Measurements from ENCODE around the gene CTNNA3. TPM values are rescaled to one million over a fixed set of nuclear protein-coding genes. Genes with fewer than 3 reads are reported as not detected.

Gene CTNNA3
- total RNA-seq, 4 donors from 2014 or later = 0.68 to 75.2 (median 1.4) TPM

DNA sequence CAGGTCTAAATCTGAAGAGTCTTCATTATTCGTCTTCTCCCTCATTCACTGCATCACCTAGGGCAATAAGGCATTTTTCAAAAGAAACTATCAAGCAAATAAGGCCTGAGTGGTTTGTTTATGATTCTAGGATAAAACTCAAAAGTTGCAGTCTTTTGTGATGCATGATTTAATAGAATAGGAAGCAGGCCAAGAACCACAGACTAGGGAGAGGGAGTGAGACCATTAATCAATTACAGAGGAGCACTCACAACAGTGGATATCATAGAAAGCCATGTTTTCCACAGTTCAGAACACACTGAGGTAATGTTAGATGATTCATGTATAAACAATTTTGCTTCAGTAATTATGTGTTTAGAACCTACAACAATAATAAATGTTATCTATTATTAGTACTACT is 858.0 kb downstream of the CTNNA3 start:
- in situ Hi-C loops (cut with MboI; ENCODE audit: low pct_ligation_motif_present in 1 of 4, low pct_unique_long_range_greater_than_20kb in 1 of 4, low sequenced_read_pairs in 3 of 4) (no loop called here), intact Hi-C loops (cut with DNase I; ENCODE audit: low total_unique reads) (no loop called here)
- H3K27ac ChIP-seq = no peak overlapping the region
- no peaks in the 10 kb centered on the region for H3K27me3 ChIP-seq
- no peak overlapping the region for H3K4me3 ChIP-seq
- 97 to 100% methylated on average over 1 of the region's 1 CpG for WGBS, 2 donors (ENCODE audit: low coverage in 1 of 2)
- no peaks in the 10 kb centered on the region for H3K36me3 ChIP-seq
- DNase-seq = no peak
- H3K4me1 ChIP-seq = peaks cover 0 to 10% (median 0%) of the 10 kb centered on the region in 4 donors
- H3K9me3 ChIP-seq = no peaks in the 10 kb centered on the region
- no peak for TF ChIP-seq EP300 (IDR thresholded peaks at IDR 0.05; ENCODE audit: low read depth)
- TF ChIP-seq CTCF (IDR thresholded peaks at IDR 0.05) = no peak
- TF ChIP-seq POLR2A (IDR thresholded peaks at IDR 0.05) = no peak
- TF ChIP-seq POLR2AphosphoS5 (IDR thresholded peaks at IDR 0.05) = no peak

GRCh38 chr10:66837335-66837734 is 858.7 kb downstream of the CTNNA3 start:
- no peak overlapping the region for H3K4me3 ChIP-seq
- no peak for DNase-seq
- no peaks in the 10 kb centered on the region for H3K27me3 ChIP-seq
- no peak for TF ChIP-seq CTCF (IDR thresholded peaks at IDR 0.05)
- TF ChIP-seq EP300 (IDR thresholded peaks at IDR 0.05; ENCODE audit: low read depth) = no peak
- TF ChIP-seq POLR2A (IDR thresholded peaks at IDR 0.05) = no peak
- TF ChIP-seq POLR2AphosphoS5 (IDR thresholded peaks at IDR 0.05) = no peak
- in situ Hi-C loops (cut with MboI; ENCODE audit: low pct_ligation_motif_present in 1 of 4, low pct_unique_long_range_greater_than_20kb in 1 of 4, low sequenced_read_pairs in 3 of 4) = no loop called here
- intact Hi-C loops (cut with DNase I; ENCODE audit: low total_unique reads) = no loop called here
- H3K4me1 ChIP-seq = peaks cover 0 to 10% (median 0%) of the 10 kb centered on the region in 4 donors
- 39 to 57% methylated on average over 2 of the region's 2 CpGs for WGBS, 2 donors (ENCODE audit: low coverage in 1 of 2)
- H3K9me3 ChIP-seq = no peaks in the 10 kb centered on the region
- no peaks in the 10 kb centered on the region for H3K36me3 ChIP-seq
- no peak overlapping the region for H3K27ac ChIP-seq

DNA sequence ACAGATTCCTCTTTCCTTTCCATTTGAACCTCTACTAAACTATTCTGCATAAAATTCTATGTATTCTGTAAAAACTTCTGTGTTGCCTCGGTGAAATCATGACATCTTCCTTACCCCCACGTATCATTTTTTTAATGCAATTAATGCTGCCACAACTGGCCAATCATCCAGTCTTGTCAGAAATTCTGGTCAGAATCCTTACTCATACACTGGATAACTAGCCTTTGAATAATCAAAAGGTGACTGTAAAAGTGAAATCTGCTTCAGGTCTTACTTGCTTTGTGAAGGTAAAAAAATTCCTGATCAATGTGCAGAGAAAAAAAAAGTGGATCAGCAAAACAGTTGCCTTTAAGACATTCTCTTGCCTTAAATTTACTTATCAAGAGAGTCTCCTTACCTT is 859.2 kb downstream of the CTNNA3 start:
- TF ChIP-seq POLR2AphosphoS5 (IDR thresholded peaks at IDR 0.05) (no peak), CTCF (IDR thresholded peaks at IDR 0.05) (no peak), POLR2A (IDR thresholded peaks at IDR 0.05) (no peak), EP300 (IDR thresholded peaks at IDR 0.05; ENCODE audit: low read depth) (no peak)
- Histone ChIP-seq H3K4me3 (no peak overlapping the region), H3K36me3 (no peaks in the 10 kb centered on the region), H3K27ac (no peak overlapping the region), H3K4me1 (peaks cover 0 to 6% (median 0%) of the 10 kb centered on the region in 4 donors), H3K27me3 (no peaks in the 10 kb centered on the region), H3K9me3 (no peaks in the 10 kb centered on the region)
- intact Hi-C loops (cut with DNase I; ENCODE audit: low total_unique reads) = no loop called here
- no peak for DNase-seq
- in situ Hi-C loops (cut with MboI; ENCODE audit: low pct_ligation_motif_present in 1 of 4, low pct_unique_long_range_greater_than_20kb in 1 of 4, low sequenced_read_pairs in 3 of 4) = no loop called here
- WGBS, 2 donors (ENCODE audit: low coverage in 1 of 2) = 77 to 93% methylated on average over 2 of the region's 2 CpGs

DNA sequence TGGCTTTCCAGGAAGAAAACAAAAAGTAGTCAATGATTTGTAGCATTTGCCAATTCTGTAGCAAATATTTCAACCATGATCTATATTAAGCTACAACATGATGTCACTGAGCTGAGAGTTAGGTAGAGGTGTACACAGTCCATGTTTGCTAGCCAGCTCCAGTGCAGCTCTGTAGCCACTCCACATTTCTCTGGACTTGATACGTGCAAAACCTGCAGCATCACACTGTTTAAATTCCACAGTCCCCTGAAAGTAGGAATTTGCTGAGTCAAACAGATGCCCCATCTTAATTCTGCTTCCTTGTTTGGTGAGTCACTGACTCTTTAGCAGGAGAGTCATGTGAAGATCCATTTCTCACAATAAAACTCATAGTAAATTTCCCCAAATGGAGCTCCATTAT is 859.9 kb downstream of the CTNNA3 start:
- no peak overlapping the region for H3K4me3 ChIP-seq
- H3K36me3 ChIP-seq = no peaks in the 10 kb centered on the region
- TF ChIP-seq CTCF (IDR thresholded peaks at IDR 0.05) (no peak), EP300 (IDR thresholded peaks at IDR 0.05; ENCODE audit: low read depth) (no peak), POLR2A (IDR thresholded peaks at IDR 0.05) (no peak), POLR2AphosphoS5 (IDR thresholded peaks at IDR 0.05) (no peak)
- peaks cover 0 to 4% (median 0%) of the 10 kb centered on the region in 4 donors for H3K4me1 ChIP-seq
- intact Hi-C loops (cut with DNase I; ENCODE audit: low total_unique reads) (no loop called here), in situ Hi-C loops (cut with MboI; ENCODE audit: low pct_ligation_motif_present in 1 of 4, low pct_unique_long_range_greater_than_20kb in 1 of 4, low sequenced_read_pairs in 3 of 4) (no loop called here)
- no peak for DNase-seq
- 43% methylated on average over 1 of the region's 1 CpG; no CpG with 5 or more reads in 1 of the 2 donors for WGBS, 2 donors (ENCODE audit: low coverage in 1 of 2)
- no peaks in the 10 kb centered on the region for H3K27me3 ChIP-seq
- H3K9me3 ChIP-seq = no peaks in the 10 kb centered on the region
- H3K27ac ChIP-seq = no peak overlapping the region
